Activated T-cell treated with anti-CD3 and anti-CD28 coated beads, Interleukin-2, amount 50 U/mL, for 24 hours (primary cell): Measurements from ENCODE around the gene ADARB2.
"Not testable (repeated sequence)": the region's sequence is repeated elsewhere in the genome, so short reads cannot be mapped to it uniquely, and the experiment has no call there.

Experiments used
- DNase-seq: peaks from one replicate; pipeline ENCODE4 v3.0.0-alpha.2; 2020
- H3K27ac Mint-ChIP-seq: 2 replicates; pipeline ENCODE4 v1.8.0; 2020; ENCODE audit warnings: mild to moderate bottlenecking, mixed read lengths
- H3K27me3 Mint-ChIP-seq: 2 replicates; pipeline ENCODE4 v1.8.0; 2020; ENCODE audit warnings: mixed read lengths
- H3K36me3 Mint-ChIP-seq: 2 replicates; pipeline ENCODE4 v1.8.0; 2020; ENCODE audit warnings: low read depth, mixed read lengths
- H3K4me1 Mint-ChIP-seq: 2 replicates; pipeline ENCODE4 v1.8.0; 2020; ENCODE audit warnings: low read depth, mixed read lengths
- H3K4me3 Mint-ChIP-seq: 2 replicates; pipeline ENCODE4 v1.8.0; 2020; ENCODE audit warnings: mild to moderate bottlenecking, moderate library complexity, mixed read lengths
- H3K9me3 Mint-ChIP-seq: 2 replicates; pipeline ENCODE4 v1.8.0; 2020; ENCODE audit warnings: mixed read lengths

ADARB2 gene

GRCh38 chr10:1359626-1359955 is 377.7 kb downstream of the ADARB2 start:
- no peak overlapping the region for H3K4me3 Mint-ChIP-seq
- no peaks in the 10 kb centered on the region for H3K9me3 Mint-ChIP-seq
- DNase-seq = no peak
- no peak overlapping the region for H3K27ac Mint-ChIP-seq
- no peaks in the 10 kb centered on the region for H3K36me3 Mint-ChIP-seq
- H3K4me1 Mint-ChIP-seq = peaks cover 14% of the 10 kb centered on the region
- peaks cover 57% of the 10 kb centered on the region for H3K27me3 Mint-ChIP-seq

- Mint-ChIP-seq H3K4me3 (no peak overlapping the region), H3K36me3 (no peaks in the 10 kb centered on the region), H3K9me3 (no peaks in the 10 kb centered on the region), H3K4me1 (peaks cover 14% of the 10 kb centered on the region), H3K27me3 (peaks cover 52% of the 10 kb centered on the region), H3K27ac (no peak overlapping the region)
- no peak for DNase-seq
These were observed 378.3 kb downstream of the ADARB2 start for GRCh38 chr10:1358860-1359625.

- H3K4me1 Mint-ChIP-seq = peaks cover 14% of the 10 kb centered on the region
- H3K27me3 Mint-ChIP-seq = peaks cover 52% of the 10 kb centered on the region
- H3K9me3 Mint-ChIP-seq = no peaks in the 10 kb centered on the region
- DNase-seq = no peak
- no peak overlapping the region for H3K27ac Mint-ChIP-seq
- H3K36me3 Mint-ChIP-seq = no peaks in the 10 kb centered on the region
- no peak overlapping the region for H3K4me3 Mint-ChIP-seq
These were observed 379.2 kb downstream of the ADARB2 start for GRCh38 chr10:1358147-1358546.

- Mint-ChIP-seq H3K27ac (no peak overlapping the region), H3K27me3 (peaks cover 39% of the 10 kb centered on the region), H3K4me1 (peaks cover 14% of the 10 kb centered on the region), H3K36me3 (no peaks in the 10 kb centered on the region), H3K4me3 (no peak overlapping the region), H3K9me3 (no peaks in the 10 kb centered on the region)
- DNase-seq = no peak
These were observed 381.0 kb downstream of the ADARB2 start for GRCh38 chr10:1356349-1356748.

- DNase-seq = no peak
- H3K36me3 Mint-ChIP-seq = no peaks in the 10 kb centered on the region
- peaks cover 28% of the 10 kb centered on the region for H3K27me3 Mint-ChIP-seq
- no peaks in the 10 kb centered on the region for H3K9me3 Mint-ChIP-seq
- no peak overlapping the region for H3K27ac Mint-ChIP-seq
- peaks cover 14% of the 10 kb centered on the region for H3K4me1 Mint-ChIP-seq
- no peak overlapping the region for H3K4me3 Mint-ChIP-seq
These were observed 382.3 kb downstream of the ADARB2 start for GRCh38 chr10:1354809-1355710.

- H3K27me3 Mint-ChIP-seq = peaks cover 10% of the 10 kb centered on the region
- not testable (repeated sequence) for H3K36me3 Mint-ChIP-seq, DNase-seq, H3K4me3 Mint-ChIP-seq, H3K4me1 Mint-ChIP-seq, H3K27ac Mint-ChIP-seq, H3K9me3 Mint-ChIP-seq
These were observed 385.0 kb downstream of the ADARB2 start for GRCh38 chr10:1352296-1352695.

- H3K27ac Mint-ChIP-seq = no peak overlapping the region
- H3K36me3 Mint-ChIP-seq = no peaks in the 10 kb centered on the region
- no peaks in the 10 kb centered on the region for H3K9me3 Mint-ChIP-seq
- no peaks in the 10 kb centered on the region for H3K4me1 Mint-ChIP-seq
- H3K27me3 Mint-ChIP-seq = peaks cover 4% of the 10 kb centered on the region
- H3K4me3 Mint-ChIP-seq = no peak overlapping the region
- no peak for DNase-seq
These were observed 388.6 kb downstream of the ADARB2 start for GRCh38 chr10:1348773-1349050.

- DNase-seq = no peak
- no peaks in the 10 kb centered on the region for H3K36me3 Mint-ChIP-seq
- peaks cover 4% of the 10 kb centered on the region for H3K27me3 Mint-ChIP-seq
- no peak overlapping the region for H3K27ac Mint-ChIP-seq
- no peak overlapping the region for H3K4me3 Mint-ChIP-seq
- H3K4me1 Mint-ChIP-seq = no peaks in the 10 kb centered on the region
- H3K9me3 Mint-ChIP-seq = no peaks in the 10 kb centered on the region
These were observed 389.2 kb downstream of the ADARB2 start for GRCh38 chr10:1347962-1348772.

GRCh38 chr10:1347525-1347924 is 389.8 kb downstream of the ADARB2 start:
- Mint-ChIP-seq H3K4me1 (no peaks in the 10 kb centered on the region), H3K27me3 (peaks cover 4% of the 10 kb centered on the region), H3K4me3 (no peak overlapping the region), H3K9me3 (no peaks in the 10 kb centered on the region), H3K27ac (no peak overlapping the region), H3K36me3 (no peaks in the 10 kb centered on the region)
- DNase-seq = no peak

- no peaks in the 10 kb centered on the region for H3K9me3 Mint-ChIP-seq
- H3K4me3 Mint-ChIP-seq = no peak overlapping the region
- H3K27me3 Mint-ChIP-seq = peaks cover 4% of the 10 kb centered on the region
- H3K36me3 Mint-ChIP-seq = no peaks in the 10 kb centered on the region
- no peak for DNase-seq
- H3K4me1 Mint-ChIP-seq = no peaks in the 10 kb centered on the region
- H3K27ac Mint-ChIP-seq = no peak overlapping the region
These were observed 391.1 kb downstream of the ADARB2 start for GRCh38 chr10:1346201-1346600.

- peaks cover 4% of the 10 kb centered on the region for H3K27me3 Mint-ChIP-seq
- H3K9me3 Mint-ChIP-seq = no peaks in the 10 kb centered on the region
- H3K27ac Mint-ChIP-seq = no peak overlapping the region
- no peaks in the 10 kb centered on the region for H3K4me1 Mint-ChIP-seq
- no peaks in the 10 kb centered on the region for H3K36me3 Mint-ChIP-seq
- no peak for DNase-seq
- no peak overlapping the region for H3K4me3 Mint-ChIP-seq
These were observed 392.0 kb downstream of the ADARB2 start for GRCh38 chr10:1345368-1345767.

- Mint-ChIP-seq H3K9me3 (no peaks in the 10 kb centered on the region), H3K27me3 (peaks cover 4% of the 10 kb centered on the region), H3K4me3 (no peak overlapping the region), H3K27ac (no peak overlapping the region), H3K4me1 (no peaks in the 10 kb centered on the region), H3K36me3 (no peaks in the 10 kb centered on the region)
- DNase-seq = no peak
These were observed 392.5 kb downstream of the ADARB2 start for GRCh38 chr10:1344846-1345245.

GRCh38 chr10:1344408-1344807 is 392.9 kb downstream of the ADARB2 start:
- H3K27me3 Mint-ChIP-seq = peaks cover 3% of the 10 kb centered on the region
- H3K4me1 Mint-ChIP-seq = no peaks in the 10 kb centered on the region
- DNase-seq = no peak
- no peak overlapping the region for H3K27ac Mint-ChIP-seq
- no peak overlapping the region for H3K4me3 Mint-ChIP-seq
- no peaks in the 10 kb centered on the region for H3K36me3 Mint-ChIP-seq
- H3K9me3 Mint-ChIP-seq = no peaks in the 10 kb centered on the region

GRCh38 chr10:1343176-1343575 is 394.1 kb downstream of the ADARB2 start:
- no peaks in the 10 kb centered on the region for H3K9me3 Mint-ChIP-seq
- H3K27ac Mint-ChIP-seq = no peak overlapping the region
- no peak for DNase-seq
- no peaks in the 10 kb centered on the region for H3K36me3 Mint-ChIP-seq
- H3K27me3 Mint-ChIP-seq = peaks cover 2% of the 10 kb centered on the region
- H3K4me3 Mint-ChIP-seq = no peak overlapping the region
- no peaks in the 10 kb centered on the region for H3K4me1 Mint-ChIP-seq

- not testable (repeated sequence) for H3K4me3 Mint-ChIP-seq, H3K9me3 Mint-ChIP-seq, H3K36me3 Mint-ChIP-seq, H3K27me3 Mint-ChIP-seq, H3K4me1 Mint-ChIP-seq, H3K27ac Mint-ChIP-seq, DNase-seq
These were observed 396.3 kb downstream of the ADARB2 start for GRCh38 chr10:1341052-1341451.
